SU-DHL-6 (cell line): ENCODE data around the gene CPSF2.

Experiments used
- H2AFZ ChIP-seq: fragments of 200-600 bp; sonication (generic); 2 replicates; pipeline ENCODE4 v1.6.1; 2014; ENCODE audit warnings: low read depth, mild to moderate bottlenecking, moderate library complexity, mixed read lengths, antibody characterized with exemption, low read length; ENCODE audit not compliant: severe bottlenecking
- H3F3A ChIP-seq: fragments of 200-600 bp; shearing (Covaris generic); 2 replicates; pipeline ENCODE4 v1.6.0; 2016; ENCODE audit warnings: antibody characterized with exemption, mild to moderate bottlenecking; ENCODE audit not compliant: insufficient read depth
- H3K27ac ChIP-seq: fragments of 200-600 bp; sonication (generic); 2 replicates; pipeline ENCODE4 v1.5.1; 2016; ENCODE audit warnings: low read depth, mild to moderate bottlenecking, low read length, moderate library complexity, mixed read lengths
- H3K27me3 ChIP-seq: fragments of 200-600 bp; sonication (generic), shearing (Covaris generic); 2 replicates; pipeline ENCODE4 v1.6.0; 2014; ENCODE audit warnings: mild to moderate bottlenecking, low read length
- H3K36me3 ChIP-seq: fragments of 200-600 bp; sonication (generic); 2 replicates; pipeline ENCODE4 v1.6.1; 2014; ENCODE audit warnings: mild to moderate bottlenecking, low read length, mixed read lengths
- H3K4me2 ChIP-seq: fragments of 300-600, 200-600 bp; shearing (Covaris generic), sonication (generic); 2 replicates; pipeline ENCODE4 v1.6.0; 2014; ENCODE audit warnings: low read length, low read depth, mild to moderate bottlenecking; ENCODE audit not compliant: poor library complexity, severe bottlenecking
- H3K4me3 ChIP-seq: fragments of 200-600 bp; sonication (generic); 2 replicates; pipeline ENCODE4 v1.5.1; 2014; ENCODE audit warnings: antibody characterized with exemption, low read length, mild to moderate bottlenecking, mixed read lengths; ENCODE audit not compliant: insufficient read depth, poor library complexity, severe bottlenecking
- H3K79me2 ChIP-seq: fragments of 200-600 bp; sonication (generic); 2 replicates; pipeline ENCODE4 v1.6.1; 2014; ENCODE audit warnings: mild to moderate bottlenecking, low read length, moderate library complexity; ENCODE audit not compliant: insufficient read depth
- H3K9ac ChIP-seq: fragments of 200-600 bp; sonication (generic); 2 replicates; pipeline ENCODE4 v1.7.0; 2014; ENCODE audit warnings: mild to moderate bottlenecking, low read length
- H3K9me2 ChIP-seq: fragments of 200-600 bp; sonication (generic); replicated peaks from 2 replicates; pipeline ENCODE4 v1.6.1; 2014; ENCODE audit warnings: low read length; ENCODE audit not compliant: insufficient read depth
- H3K9me3 ChIP-seq: fragments of 200-600 bp; sonication (generic); 2 replicates; pipeline ENCODE4 v1.6.1; 2014; ENCODE audit warnings: low read length, mixed read lengths; ENCODE audit not compliant: insufficient read depth
- H4K20me1 ChIP-seq: fragments of 200-600 bp; sonication (generic); 2 replicates; pipeline ENCODE4 v1.6.1; 2014; ENCODE audit warnings: low read depth, mild to moderate bottlenecking, antibody characterized with exemption, low read length, moderate library complexity, mixed read lengths
- CTCF ChIP-seq: fragments of 200-600 bp; sonication (generic); IDR thresholded peaks from one replicate; pipeline ENCODE4 v1.5.1; 2017; ENCODE audit warnings: antibody characterized with exemption, mild to moderate bottlenecking, low read length, moderate library complexity; ENCODE audit not compliant: insufficient read depth, poor library complexity, severe bottlenecking
- EZH2phosphoT487 ChIP-seq: fragments of 200-600 bp; sonication (generic), shearing (Covaris generic); conservative IDR thresholded peaks from 2 replicates; pipeline ENCODE4 v1.6.1; 2018; ENCODE audit warnings: mild to moderate bottlenecking, antibody characterized with exemption, low read length, moderate library complexity, mixed read lengths

The CPSF2 gene

GRCh38 chr14:92108345-92109254 lies 13.2 kb upstream of the CPSF2 start:
- H3K27me3 ChIP-seq, result no peaks in the 10 kb centered on the region
- H3K9me2 ChIP-seq, result no peaks in the 10 kb centered on the region
- H3K36me3 ChIP-seq, result no peaks in the 10 kb centered on the region
- no peaks in the 10 kb centered on the region for H4K20me1 ChIP-seq
- H3F3A ChIP-seq, result peaks cover 8% of the 10 kb centered on the region
- TF ChIP-seq EZH2phosphoT487 (no peak), CTCF (no peak)
- peaks cover 16% of the 10 kb centered on the region for H3K79me2 ChIP-seq
- no peaks in the 10 kb centered on the region for H3K9me3 ChIP-seq
- peak overlapping the region; percentile 60 for H3K4me2 ChIP-seq
- peak overlapping the region; percentile 5 for H3K4me3 ChIP-seq
- H3K27ac ChIP-seq, result peak overlapping the region; percentile 70
- peak overlapping the region; percentile 35; the same call in 1 of the 2 replicates for H3K9ac ChIP-seq
- peak overlapping the region; percentile 98 for H2AFZ ChIP-seq

GRCh38 chr14:92109490-92109889 lies 12.3 kb upstream of the CPSF2 start:
- Histone ChIP-seq H3K4me2 (no peak overlapping the region), H3K9ac (no peak overlapping the region), H3K27ac (no peak overlapping the region), H3K79me2 (peaks cover 14% of the 10 kb centered on the region), H2AFZ (no peak overlapping the region), H4K20me1 (no peaks in the 10 kb centered on the region), H3K36me3 (no peaks in the 10 kb centered on the region), H3K27me3 (no peaks in the 10 kb centered on the region), H3K4me3 (no peak overlapping the region), H3K9me3 (no peaks in the 10 kb centered on the region), H3F3A (peaks cover 10% of the 10 kb centered on the region), H3K9me2 (no peaks in the 10 kb centered on the region)
- TF ChIP-seq EZH2phosphoT487 (no peak), CTCF (no peak)

DNA sequence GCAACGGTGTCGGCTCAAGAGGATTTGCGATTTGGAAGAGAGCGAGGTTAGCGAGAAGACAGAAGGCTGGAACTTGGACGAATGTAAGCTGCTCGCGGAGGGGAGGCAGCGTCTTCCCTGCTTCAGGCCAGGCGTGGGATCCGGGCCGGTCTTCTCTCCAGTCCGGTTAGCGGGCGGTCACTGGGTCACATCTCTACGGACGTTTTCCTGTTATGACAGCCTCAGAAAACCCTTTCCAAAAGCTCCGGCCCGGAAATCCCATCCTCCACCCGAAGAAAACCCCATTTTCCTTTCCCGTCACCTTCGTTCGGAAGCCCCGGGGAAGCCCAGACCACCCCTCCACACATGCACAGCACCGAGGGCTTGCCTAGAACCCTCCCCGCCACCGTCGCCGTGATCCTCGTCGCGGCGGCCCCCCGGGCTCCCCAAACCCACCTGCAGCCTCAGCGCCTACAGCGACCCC lies 531 bp upstream of the CPSF2 start:
- Histone ChIP-seq H3K9me2 (no peaks in the 10 kb centered on the region), H3K9ac (peak overlapping the region; percentile 99), H3K27me3 (no peaks in the 10 kb centered on the region), H2AFZ (peak overlapping the region; percentile 92), H3K27ac (peak overlapping the region; percentile 70), H3K4me3 (peak overlapping the region; percentile 71), H3F3A (0 out of 2 replicates have a peak, but pooled peaks cover 6% of the 10 kb centered on the region), H3K79me2 (peaks cover 59% of the 10 kb centered on the region), H3K4me2 (peak overlapping the region; percentile 66), H3K9me3 (no peaks in the 10 kb centered on the region), H3K36me3 (peaks cover 20% of the 10 kb centered on the region; the same call in 1 of the 2 replicates), H4K20me1 (no peaks in the 10 kb centered on the region)
- TF ChIP-seq EZH2phosphoT487, result no peak
- TF ChIP-seq CTCF, result no peak
